ENCODE measurements around the gene BNC2. TPM values are rescaled to one million over a fixed set of nuclear protein-coding genes. Genes with fewer than 3 reads are reported as not detected.

The BNC2 gene
- total RNA-seq, 1 donor from 2014 or later = 4.3 TPM

GRCh38 chr9:16664211-16664610 lies 206.3 kb downstream of the BNC2 start:
- intact Hi-C loops (cut with DNase I) = no loop called here
- no peak for ATAC-seq
- no peak for DNase-seq (ENCODE audit: missing footprints)

- intact Hi-C loops (cut with DNase I) = no loop called here
- ATAC-seq (no peak), DNase-seq (ENCODE audit: missing footprints) (no peak)
Measured at GRCh38 chr9:16661816-16662215, 208.7 kb downstream of the BNC2 start.

- ATAC-seq (no peak), DNase-seq (ENCODE audit: missing footprints) (no peak)
- intact Hi-C loops (cut with DNase I) = no loop called here
Measured at GRCh38 chr9:16659096-16659495, 211.4 kb downstream of the BNC2 start.

- intact Hi-C loops (cut with DNase I) = no loop called here
- ATAC-seq (no peak), DNase-seq (ENCODE audit: missing footprints) (no peak)
Measured at GRCh38 chr9:16656432-16657169, 213.9 kb downstream of the BNC2 start.

- ATAC-seq (no peak), DNase-seq (ENCODE audit: missing footprints) (no peak)
- intact Hi-C loops (cut with DNase I) = no loop called here
Measured at GRCh38 chr9:16654596-16655126, 215.8 kb downstream of the BNC2 start.

- peak; percentile 59 for ATAC-seq
- intact Hi-C loops (cut with DNase I) = no loop called here
- DNase-seq (ENCODE audit: missing footprints) = peak; percentile 56
Measured at GRCh38 chr9:16653491-16654399, 216.7 kb downstream of the BNC2 start.

- ATAC-seq (no peak), DNase-seq (ENCODE audit: missing footprints) (no peak)
- intact Hi-C loops (cut with DNase I) = no loop called here
Measured at GRCh38 chr9:16652582-16652981, 217.9 kb downstream of the BNC2 start.

- intact Hi-C loops (cut with DNase I) = no loop called here
- DNase-seq (ENCODE audit: missing footprints) (no peak), ATAC-seq (no peak)
Measured at GRCh38 chr9:16651446-16651964, 219.0 kb downstream of the BNC2 start.

GRCh38 chr9:16645970-16646369 lies 224.5 kb downstream of the BNC2 start:
- ATAC-seq = no peak
- intact Hi-C loops (cut with DNase I) = no loop called here
- no peak for DNase-seq (ENCODE audit: missing footprints)

- DNase-seq (ENCODE audit: missing footprints) (no peak), ATAC-seq (peak; percentile 65)
- intact Hi-C loops (cut with DNase I) = no loop called here
Measured at GRCh38 chr9:16642421-16643109, 227.9 kb downstream of the BNC2 start.

GRCh38 chr9:16640649-16641048 lies 229.8 kb downstream of the BNC2 start:
- intact Hi-C loops (cut with DNase I) = no loop called here
- no peak for DNase-seq (ENCODE audit: missing footprints)
- no peak for ATAC-seq

- no peak for DNase-seq (ENCODE audit: missing footprints)
- ATAC-seq = no peak
- intact Hi-C loops (cut with DNase I) = no loop called here
Measured at GRCh38 chr9:16639644-16640043, 230.8 kb downstream of the BNC2 start.

GRCh38 chr9:16637911-16638310 lies 232.6 kb downstream of the BNC2 start:
- intact Hi-C loops (cut with DNase I) = no loop called here
- ATAC-seq (no peak), DNase-seq (ENCODE audit: missing footprints) (no peak)

GRCh38 chr9:16637218-16637617 lies 233.3 kb downstream of the BNC2 start:
- ATAC-seq = no peak
- intact Hi-C loops (cut with DNase I) = no loop called here
- DNase-seq (ENCODE audit: missing footprints) = no peak

GRCh38 chr9:16633794-16634193 lies 236.7 kb downstream of the BNC2 start:
- DNase-seq (ENCODE audit: missing footprints) = no peak
- ATAC-seq = no peak
- intact Hi-C loops (cut with DNase I) = no loop called here

GRCh38 chr9:16628413-16628812 lies 242.1 kb downstream of the BNC2 start:
- ATAC-seq = no peak
- DNase-seq (ENCODE audit: missing footprints) = no peak
- intact Hi-C loops (cut with DNase I) = loop anchor here (10.0 kb wide), 1 partner anchor 434 kb away; no protein-coding TSS in a partner anchor

GRCh38 chr9:16627967-16628366 lies 242.5 kb downstream of the BNC2 start:
- DNase-seq (ENCODE audit: missing footprints) (no peak), ATAC-seq (peak; percentile 88)
- intact Hi-C loops (cut with DNase I) = loop anchor here (10.0 kb wide), 1 partner anchor 433 kb away; no protein-coding TSS in a partner anchor

- no peak for ATAC-seq
- intact Hi-C loops (cut with DNase I) = loop anchor here (10.0 kb wide), 1 partner anchor 433 kb away; no protein-coding TSS in a partner anchor
Measured at GRCh38 chr9:16627521-16627920, 242.9 kb downstream of the BNC2 start.

More at GRCh38 chr9:16627521-16627920, 242.9 kb downstream of the BNC2 start:
- no peak for DNase-seq (ENCODE audit: missing footprints)

Data from Right ventricle myocardium inferior (tissue), 1 donor.